Right atrium auricular region (tissue), 2 donors: ENCODE measurements around the gene BSG. TPM values are rescaled to one million over a fixed set of nuclear protein-coding genes. Genes with fewer than 3 reads are reported as not detected.

Source experiments
- DNase-seq: peaks from one replicate; pipeline ENCODE4 v3.0.0-alpha.2; 2019; ENCODE audit warnings: low spot score
- H3K27ac ChIP-seq, 2 donors: fragments of 200-600 bp; sonication (generic); 1 replicate in 1 of 2; 2 replicates in 1 of 2; pipeline ENCODE4 v1.5.1; 2016 to 2019
- H3K27me3 ChIP-seq, 2 donors: fragments of 200-600 bp; sonication (generic); one replicate each; pipeline versions ENCODE4 v1.5.1 to v1.6.0; 2017 to 2019
- H3K36me3 ChIP-seq: fragments of 200-600 bp; sonication (generic); one replicate; pipeline ENCODE4 v1.5.1; 2016
- H3K4me1 ChIP-seq, 2 donors: fragments of 200-600 bp; sonication (generic); one replicate each; pipeline versions ENCODE4 v1.5.1 to v1.6.0; 2017 to 2019
- H3K4me3 ChIP-seq, 2 donors: fragments of 200-600 bp; sonication (generic); 1 replicate in 1 of 2; 2 replicates in 1 of 2; pipeline ENCODE4 v1.5.1; 2017 to 2019; ENCODE audit warnings: mild to moderate bottlenecking in 1 of 2, moderate library complexity in 1 of 2
- H3K9me3 ChIP-seq, 2 donors: fragments of 200-600 bp; sonication (generic); one replicate each; pipeline ENCODE4 v1.5.1; 2019
- CTCF ChIP-seq, 2 donors: fragments of 200-600 bp; sonication (generic); IDR thresholded peaks; one replicate each; pipeline ENCODE4 v1.5.1; 2019; ENCODE audit warnings: antibody characterized with exemption in 2 of 2
- total RNA-seq, 2 donors: library from RNA; depleted of rRNA; stranded (reverse); fragments of >200 nt; gene quantifications; one replicate each; pipeline ENCODE4 v1.1.0, GENCODE V29; 2016

The BSG gene
- total RNA-seq, 2 donors from 2014 or later, result 1,033 to 1,569 TPM

GRCh38 chr19:555474-555808, 17.0 kb upstream of the BSG start:
- DNase-seq, result no peak
- Histone ChIP-seq H3K36me3 (no peaks in the 10 kb centered on the region), H3K4me1 (peaks cover 0 to 26% of the 10 kb centered on the region in 2 donors), H3K4me3 (no peak overlapping the region), H3K9me3 (no peaks in the 10 kb centered on the region), H3K27ac (no peak overlapping the region), H3K27me3 (no peaks in the 10 kb centered on the region)
- TF ChIP-seq CTCF (IDR thresholded peaks at IDR 0.05), result no peak

- no peak for DNase-seq
- Histone ChIP-seq H3K36me3 (no peaks in the 10 kb centered on the region), H3K27me3 (no peaks in the 10 kb centered on the region), H3K27ac (no peak overlapping the region), H3K4me3 (no peak overlapping the region), H3K4me1 (peaks cover 0 to 20% of the 10 kb centered on the region in 2 donors), H3K9me3 (no peaks in the 10 kb centered on the region)
- TF ChIP-seq CTCF (IDR thresholded peaks at IDR 0.05), result no peak
Observed at GRCh38 chr19:556611-557382, 15.6 kb upstream of the BSG start.

- Histone ChIP-seq H3K4me3 (no peak overlapping the region), H3K27ac (no peak overlapping the region), H3K36me3 (no peaks in the 10 kb centered on the region), H3K4me1 (peaks cover 0 to 20% of the 10 kb centered on the region in 2 donors), H3K9me3 (no peaks in the 10 kb centered on the region), H3K27me3 (no peaks in the 10 kb centered on the region)
- no peak for DNase-seq
- TF ChIP-seq CTCF (IDR thresholded peaks at IDR 0.05), result no peak
Observed at GRCh38 chr19:558770-559439, 13.5 kb upstream of the BSG start.

GRCh38 chr19:560121-560520, 12.3 kb upstream of the BSG start:
- Histone ChIP-seq H3K27ac (no peak overlapping the region), H3K4me1 (peaks cover 0 to 20% of the 10 kb centered on the region in 2 donors), H3K36me3 (no peaks in the 10 kb centered on the region), H3K9me3 (no peaks in the 10 kb centered on the region), H3K4me3 (no peak overlapping the region), H3K27me3 (no peaks in the 10 kb centered on the region)
- TF ChIP-seq CTCF (IDR thresholded peaks at IDR 0.05), result no peak
- DNase-seq, result no peak

GRCh38 chr19:566403-566802, 6.0 kb upstream of the BSG start:
- no peaks in the 10 kb centered on the region for H3K36me3 ChIP-seq
- no peaks in the 10 kb centered on the region for H3K27me3 ChIP-seq
- DNase-seq, result peak; percentile 81
- no peak overlapping the region for H3K27ac ChIP-seq
- H3K4me3 ChIP-seq, result no peak overlapping the region
- TF ChIP-seq CTCF (IDR thresholded peaks at IDR 0.05), result no peak
- no peaks in the 10 kb centered on the region for H3K9me3 ChIP-seq
- H3K4me1 ChIP-seq, result peaks cover 0 to 6% of the 10 kb centered on the region in 2 donors
